Ascending aorta (tissue), 2 donors: ENCODE data around the gene ITGB1. TPM values are rescaled to one million over a fixed set of nuclear protein-coding genes. Genes with fewer than 3 reads are reported as not detected.
A peak's percentile ranks its signal among the peaks of the same experiment; 100 is the strongest.

Experiments
- DNase-seq, 2 donors: peaks; one replicate each; pipeline ENCODE4 v3.0.0-alpha.2; 2019; ENCODE audit warnings: low spot score in 2 of 2
- H3K27ac ChIP-seq, 2 donors: fragments of 200-600 bp; sonication (generic); one replicate each; pipeline ENCODE4 v1.5.1; 2016 to 2017; ENCODE audit warnings: mild to moderate bottlenecking in 1 of 2
- H3K27me3 ChIP-seq: fragments of 200-600 bp; sonication (generic); one replicate; pipeline ENCODE4 v1.5.1; 2017
- H3K36me3 ChIP-seq, 2 donors: fragments of 200-600 bp; sonication (generic); one replicate each; pipeline ENCODE4 v1.5.1; 2016
- H3K4me1 ChIP-seq, 2 donors: fragments of 200-600 bp; sonication (generic); one replicate each; pipeline ENCODE4 v1.5.1; 2016 to 2017; ENCODE audit warnings: mild to moderate bottlenecking in 1 of 2
- H3K4me3 ChIP-seq, 2 donors: fragments of 200-600 bp; sonication (generic); one replicate each; pipeline ENCODE4 v1.5.1; 2016 to 2017; ENCODE audit warnings: mild to moderate bottlenecking in 1 of 2
- H3K9me3 ChIP-seq, 2 donors: fragments of 200-600 bp; sonication (generic); one replicate each; pipeline ENCODE4 v1.5.1; 2016
- CTCF ChIP-seq, 3 experiments: fragments of 200-600 bp in 2 of 3; fragments of 450-650 bp in 1 of 3; sonication (generic) in 2 of 3; IDR thresholded peaks; one replicate each; pipeline ENCODE4 v1.5.1; 2016 to 2019; ENCODE audit warnings: antibody characterized with exemption in 3 of 3, mild to moderate bottlenecking in 1 of 3, moderate library complexity in 1 of 3
- intact Hi-C: fragments of 100-400 bp; cut with DNase I; formaldehyde crosslinking; loops from one replicate; pipeline ENCODE4 v1.15.1; 2023
- total RNA-seq: library from RNA; depleted of rRNA; stranded (reverse); fragments of >200 nt; gene quantifications from one replicate; pipeline ENCODE4 v1.1.0, GENCODE V29; 2016

ITGB1 gene
- total RNA-seq, 1 donor from 2014 or later, result 569 TPM

GRCh38 chr10:32985775-32986350 lies 27.8 kb upstream of the ITGB1 start:
- H3K4me3 ChIP-seq, result no peak overlapping the region
- H3K4me1 ChIP-seq, result peaks cover 3 to 18% of the 10 kb centered on the region in 2 donors
- DNase-seq, result no peak
- no peaks in the 10 kb centered on the region for H3K36me3 ChIP-seq
- no peak overlapping the region for H3K27ac ChIP-seq
- intact Hi-C loops, result no loop called here
- TF ChIP-seq CTCF (IDR thresholded peaks at IDR 0.05), result no peak
- H3K27me3 ChIP-seq, result no peaks in the 10 kb centered on the region
- H3K9me3 ChIP-seq, result no peaks in the 10 kb centered on the region

- no peaks in the 10 kb centered on the region for H3K36me3 ChIP-seq
- TF ChIP-seq CTCF (IDR thresholded peaks at IDR 0.05), result no peak
- no peaks in the 10 kb centered on the region for H3K27me3 ChIP-seq
- H3K4me3 ChIP-seq, result no peak overlapping the region
- H3K4me1 ChIP-seq, result peaks cover 3 to 19% of the 10 kb centered on the region in 2 donors
- no peak overlapping the region for H3K27ac ChIP-seq
- intact Hi-C loops, result no loop called here
- H3K9me3 ChIP-seq, result no peaks in the 10 kb centered on the region
- no peak for DNase-seq
Measured at GRCh38 chr10:32985341-32985764, 27.3 kb upstream of the ITGB1 start.

- no peaks in the 10 kb centered on the region for H3K9me3 ChIP-seq
- H3K27me3 ChIP-seq, result no peaks in the 10 kb centered on the region
- no peak overlapping the region for H3K27ac ChIP-seq
- no peak for TF ChIP-seq CTCF (IDR thresholded peaks at IDR 0.05)
- no peak overlapping the region for H3K4me3 ChIP-seq
- H3K36me3 ChIP-seq, result no peaks in the 10 kb centered on the region
- no peak for DNase-seq
- intact Hi-C loops, result no loop called here
- peaks cover 3 to 19% of the 10 kb centered on the region in 2 donors for H3K4me1 ChIP-seq
Measured at GRCh38 chr10:32984003-32984600, 26.1 kb upstream of the ITGB1 start.

GRCh38 chr10:32982911-32983909 lies 25.2 kb upstream of the ITGB1 start:
- intact Hi-C loops, result no loop called here
- DNase-seq, result no peak
- no peak overlapping the region for H3K4me3 ChIP-seq
- H3K9me3 ChIP-seq, result no peaks in the 10 kb centered on the region
- H3K27ac ChIP-seq, result peak overlapping the region; percentile 93 to 96
- TF ChIP-seq CTCF (IDR thresholded peaks at IDR 0.05), result no peak
- H3K27me3 ChIP-seq, result no peaks in the 10 kb centered on the region
- H3K36me3 ChIP-seq, result no peaks in the 10 kb centered on the region
- peaks cover 3 to 19% of the 10 kb centered on the region in 2 donors for H3K4me1 ChIP-seq

- no peak for TF ChIP-seq CTCF (IDR thresholded peaks at IDR 0.05)
- no peak for DNase-seq
- Histone ChIP-seq H3K9me3 (no peaks in the 10 kb centered on the region), H3K4me3 (no peak overlapping the region), H3K27me3 (no peaks in the 10 kb centered on the region), H3K36me3 (no peaks in the 10 kb centered on the region), H3K27ac (peak overlapping the region; percentile 93 to 96), H3K4me1 (peaks cover 3 to 19% of the 10 kb centered on the region in 2 donors)
- intact Hi-C loops, result no loop called here
Measured at GRCh38 chr10:32982293-32982709, 24.3 kb upstream of the ITGB1 start.
